HEK293 (cell line): ENCODE data around the gene CRELD1.
A peak's percentile ranks its signal among the peaks of the same experiment; 100 is the strongest.

ENCODE experiments used
- CTCF ChIA-PET: fragments of 350-600 bp; formaldehyde crosslinking; extraction: SDS; loops from one replicate; lab custom pipeline; 2021; ENCODE audit warnings: antibody characterized with exemption; lab: Yijun Ruan, JAX
- POLR2A ChIA-PET: fragments of 300-600 bp; formaldehyde crosslinking; extraction: SDS; loops from one replicate; lab custom pipeline; 2020; ENCODE audit warnings: antibody characterized with exemption, inconsistent platforms; lab: Yijun Ruan, JAX
- H3K27ac ChIP-seq: fragments of 200-500 bp; sonication (Bioruptor generic); 2 replicates; pipeline ENCODE4 v1.5.1; 2014; ENCODE audit warnings: low read depth, low read length, control low read depth, inconsistent platforms; ENCODE audit errors: extremely low read depth
- H3K36me3 ChIP-seq, 2 experiments: fragments of 200-500 bp in 1 of 2; sonication (Bioruptor generic) in 1 of 2; 1 replicate in 1 of 2; 2 replicates in 1 of 2; pipeline ENCODE4 v1.5.1; 2014 to 2017; ENCODE audit warnings: inconsistent platforms in 2 of 2, low read length in 2 of 2; ENCODE audit not compliant: control insufficient read depth in 2 of 2, insufficient read depth in 1 of 2
- H3K4me1 ChIP-seq: fragments of 200-500 bp; sonication (Bioruptor generic); 2 replicates; pipeline ENCODE4 v1.5.1; 2014; ENCODE audit warnings: mild to moderate bottlenecking, low read length, inconsistent platforms; ENCODE audit not compliant: control insufficient read depth, insufficient read depth
- H3K4me3 ChIP-seq: 2 replicates; pipeline ENCODE4 v1.5.1; 2011; ENCODE audit warnings: low read depth, mild to moderate bottlenecking, control low read depth, low read length, moderate library complexity
- H3K9me3 ChIP-seq: fragments of 200-500 bp; sonication (Bioruptor generic); 2 replicates; pipeline ENCODE4 v1.5.1; 2014; ENCODE audit warnings: low read depth, low read length, inconsistent platforms; ENCODE audit not compliant: control insufficient read depth, insufficient read depth
- GFI1B ChIP-seq: fragments of 450-650 bp; formaldehyde crosslinking; IDR thresholded peaks from 2 replicates; pipeline ENCODE4 v1.5.1; 2016; ENCODE audit warnings: missing biosample characterization, missing genetic modification characterization
- KLF1 ChIP-seq: fragments of 450-650 bp; formaldehyde crosslinking; IDR thresholded peaks from 2 replicates; pipeline ENCODE4 v1.5.1; 2016; ENCODE audit warnings: missing biosample characterization, missing genetic modification characterization
- MEIS1 ChIP-seq: sonication (generic); formaldehyde crosslinking; IDR thresholded peaks from 2 replicates; pipeline ENCODE4 v1.8.1; 2022; ENCODE audit warnings: missing genetic modification reagents, mild to moderate bottlenecking, borderline replicate concordance
- MZF1 ChIP-seq: fragments of 450-650 bp; formaldehyde crosslinking; IDR thresholded peaks from 2 replicates; pipeline ENCODE4 v1.5.1; 2017; ENCODE audit warnings: missing biosample characterization, missing genetic modification characterization, borderline replicate concordance
- OSR2 ChIP-seq: fragments of 450-650 bp; formaldehyde crosslinking; IDR thresholded peaks from 2 replicates; pipeline ENCODE4 v1.5.1; 2016; ENCODE audit warnings: missing biosample characterization, missing genetic modification characterization
- PRDM4 ChIP-seq: fragments of 450-650 bp; formaldehyde crosslinking; IDR thresholded peaks from 2 replicates; pipeline ENCODE4 v1.5.1; 2017; ENCODE audit warnings: missing biosample characterization, missing genetic modification characterization
- SP7 ChIP-seq: fragments of 450-650 bp; formaldehyde crosslinking; IDR thresholded peaks from 2 replicates; pipeline ENCODE4 v1.5.1; 2016; ENCODE audit warnings: missing biosample characterization, missing genetic modification characterization
- ZFHX2 ChIP-seq: fragments of 450-650 bp; formaldehyde crosslinking; conservative IDR thresholded peaks from 2 replicates; pipeline ENCODE4 v1.5.1; 2016; ENCODE audit warnings: missing biosample characterization, missing genetic modification characterization
- ZFP3 ChIP-seq: fragments of 450-650 bp; formaldehyde crosslinking; IDR thresholded peaks from 2 replicates; pipeline ENCODE4 v1.5.1; 2016; ENCODE audit warnings: low read depth, missing biosample characterization, missing genetic modification characterization
- ZFP69B ChIP-seq: fragments of 450-650 bp; formaldehyde crosslinking; IDR thresholded peaks from 2 replicates; pipeline ENCODE4 v1.5.1; 2016; ENCODE audit warnings: missing biosample characterization, missing genetic modification characterization
- ZIC2 ChIP-seq: fragments of 450-650 bp; formaldehyde crosslinking; IDR thresholded peaks from 2 replicates; pipeline ENCODE4 v1.5.1; 2016; ENCODE audit warnings: missing biosample characterization, missing genetic modification characterization
- ZNF169 ChIP-seq: fragments of 450-650 bp; formaldehyde crosslinking; IDR thresholded peaks from 2 replicates; pipeline ENCODE4 v1.5.1; 2016; ENCODE audit warnings: missing biosample characterization, missing genetic modification characterization
- ZNF23 ChIP-seq: fragments of 450-650 bp; formaldehyde crosslinking; IDR thresholded peaks from 2 replicates; pipeline ENCODE4 v1.5.1; 2016; ENCODE audit warnings: missing biosample characterization, missing genetic modification characterization, borderline replicate concordance
- ZNF362 ChIP-seq: fragments of 450-650 bp; formaldehyde crosslinking; IDR thresholded peaks from 2 replicates; pipeline ENCODE4 v1.5.1; 2016; ENCODE audit warnings: missing biosample characterization, missing genetic modification characterization
- ZNF391 ChIP-seq: fragments of 450-650 bp; formaldehyde crosslinking; IDR thresholded peaks from 2 replicates; pipeline ENCODE4 v1.5.1; 2016; ENCODE audit warnings: low read depth, missing biosample characterization, missing genetic modification characterization, borderline replicate concordance
- ZNF394 ChIP-seq: fragments of 450-650 bp; formaldehyde crosslinking; IDR thresholded peaks from 2 replicates; pipeline ENCODE4 v1.5.1; 2016; ENCODE audit warnings: missing biosample characterization, missing genetic modification characterization, mild to moderate bottlenecking, moderate library complexity, borderline replicate concordance
- ZNF510 ChIP-seq: fragments of 450-650 bp; formaldehyde crosslinking; IDR thresholded peaks from 2 replicates; pipeline ENCODE4 v1.5.1; 2018; ENCODE audit warnings: mild to moderate bottlenecking, missing genetic modification characterization, missing biosample characterization; ENCODE audit not compliant: insufficient replicate concordance
- ZNF530 ChIP-seq: fragments of 450-650 bp; formaldehyde crosslinking; IDR thresholded peaks from 2 replicates; pipeline ENCODE4 v1.5.1; 2016; ENCODE audit warnings: low read depth, missing biosample characterization, missing genetic modification characterization
- ZNF555 ChIP-seq: fragments of 450-650 bp; formaldehyde crosslinking; conservative IDR thresholded peaks from 2 replicates; pipeline ENCODE4 v1.5.1; 2017; ENCODE audit warnings: missing biosample characterization, mild to moderate bottlenecking, missing genetic modification characterization, inconsistent platforms
- ZNF600 ChIP-seq: fragments of 450-650 bp; formaldehyde crosslinking; IDR thresholded peaks from 2 replicates; pipeline ENCODE4 v1.5.1; 2016; ENCODE audit warnings: missing biosample characterization, missing genetic modification characterization
- ZNF621 ChIP-seq: fragments of 450-650 bp; formaldehyde crosslinking; IDR thresholded peaks from 2 replicates; pipeline ENCODE4 v1.5.1; 2017; ENCODE audit warnings: missing biosample characterization, missing genetic modification characterization
- ZNF670 ChIP-seq: fragments of 450-650 bp; formaldehyde crosslinking; IDR thresholded peaks from 2 replicates; pipeline ENCODE4 v1.5.1; 2016; ENCODE audit warnings: missing biosample characterization, missing genetic modification characterization, low read depth
- ZNF692 ChIP-seq: fragments of 450-650 bp; formaldehyde crosslinking; IDR thresholded peaks from 2 replicates; pipeline ENCODE4 v1.5.1; 2016; ENCODE audit warnings: missing biosample characterization, missing genetic modification characterization
- ZNF704 ChIP-seq: fragments of 450-650 bp; formaldehyde crosslinking; IDR thresholded peaks from 2 replicates; pipeline ENCODE4 v1.5.1; 2016; ENCODE audit warnings: missing biosample characterization, missing genetic modification characterization
- ZNF843 ChIP-seq: fragments of 450-650 bp; formaldehyde crosslinking; IDR thresholded peaks from 2 replicates; pipeline ENCODE4 v1.5.1; 2016; ENCODE audit warnings: missing biosample characterization, missing genetic modification characterization
- ZSCAN4 ChIP-seq: fragments of 450-650 bp; formaldehyde crosslinking; IDR thresholded peaks from 2 replicates; pipeline ENCODE4 v1.5.1; 2017; ENCODE audit warnings: missing biosample characterization, missing genetic modification characterization

The CRELD1 gene

GRCh38 chr3:9901967-9902366 is 31.7 kb upstream of the CRELD1 start:
- ChIA-PET CTCF (interaction anchor here (0.6 kb wide), 1 partner anchor 15 kb away, joined by 3 read pairs; the partner anchor contains the start of gene IL17RC), POLR2A (interaction anchor here (0.6 to 2.0 kb wide), 3 partner anchors 12 to 31 kb away, joined by 4 to 11 read pairs (median 10); partner anchors contain the start of genes CRELD1 and IL17RC)
- H3K4me1 ChIP-seq, result no peaks in the 10 kb centered on the region
- 0 out of 2 replicates have a peak, but pooled peaks have one; percentile 26 for TF ChIP-seq ZFP69B (tag by site-specific recombination)
- no peak for TF ChIP-seq SP7
- 0 out of 2 replicates have a peak, but pooled peaks have one; percentile 28 for TF ChIP-seq ZNF692
- TF ChIP-seq ZNF621 (tag by site-specific recombination), result no peak
- H3K9me3 ChIP-seq, result no peaks in the 10 kb centered on the region
- no peaks in the 10 kb centered on the region for H3K36me3 ChIP-seq
- H3K4me3 ChIP-seq, result no peak overlapping the region
- no peak overlapping the region for H3K27ac ChIP-seq

GRCh38 chr3:9902372-9903237 is 31.0 kb upstream of the CRELD1 start, which contains the start of gene IL17RE:
TSS of gene IL17RE (plus strand) at chr3:9902848. CDS start at chr3:9902933, 85 bp downstream.
- Histone ChIP-seq H3K27ac (no peak within 1 kb of the TSS), H3K4me1 (no peaks in the 10 kb centered on the region), H3K36me3 (no peaks in the 10 kb centered on the region), H3K4me3 (peak within 1 kb of the TSS; percentile 11), H3K9me3 (no peaks in the 10 kb centered on the region)
- CTCF ChIA-PET, result interaction anchor here (0.6 to 1.5 kb wide), 5 partner anchors 9 to 1404 kb away, joined by 3 to 5 read pairs (median 3); partner anchors contain the start of gene IL17RC
- POLR2A ChIA-PET, result interaction anchor here (0.6 to 2.0 kb wide), 6 partner anchors 8 to 44 kb away, joined by 3 to 11 read pairs (median 4); partner anchors contain the start of genes CRELD1, IL17RC and JAGN1
- TF ChIP-seq ZNF23 (tag by site-specific recombination) (no peak), ZNF394 (tag by site-specific recombination) (no peak), ZNF169 (tag by site-specific recombination) (no peak), MEIS1 (CRISPR knock-in tag) (no peak), ZNF704 (tag by site-specific recombination) (no peak), KLF1 (tag by site-specific recombination) (0 out of 2 replicates have a peak, but pooled peaks have one; percentile 29), GFI1B (tag by site-specific recombination) (no peak), MZF1 (tag by site-specific recombination) (no peak), ZSCAN4 (tag by site-specific recombination) (no peak), ZNF510 (tag by site-specific recombination) (no peak), ZNF362 (tag by site-specific recombination) (no peak), PRDM4 (tag by site-specific recombination) (no peak), ZNF843 (no peak), ZNF600 (tag by site-specific recombination) (0 out of 2 replicates have a peak, but pooled peaks have one; percentile 8), ZNF391 (tag by site-specific recombination) (no peak), ZIC2 (peak; percentile 81), ZNF555 (tag by site-specific recombination) (no peak), OSR2 (0 out of 2 replicates have a peak, but pooled peaks have one; percentile 13), ZNF670 (tag by site-specific recombination) (no peak), ZNF530 (no peak), ZFP69B (tag by site-specific recombination) (0 out of 2 replicates have a peak, but pooled peaks have one; percentile 7), ZFHX2 (tag by site-specific recombination) (0 out of 2 replicates have a peak, but pooled peaks have one; percentile 7), ZFP3 (tag by site-specific recombination) (no peak)
